ENCODE results near the gene SLC9A4.

DNA sequence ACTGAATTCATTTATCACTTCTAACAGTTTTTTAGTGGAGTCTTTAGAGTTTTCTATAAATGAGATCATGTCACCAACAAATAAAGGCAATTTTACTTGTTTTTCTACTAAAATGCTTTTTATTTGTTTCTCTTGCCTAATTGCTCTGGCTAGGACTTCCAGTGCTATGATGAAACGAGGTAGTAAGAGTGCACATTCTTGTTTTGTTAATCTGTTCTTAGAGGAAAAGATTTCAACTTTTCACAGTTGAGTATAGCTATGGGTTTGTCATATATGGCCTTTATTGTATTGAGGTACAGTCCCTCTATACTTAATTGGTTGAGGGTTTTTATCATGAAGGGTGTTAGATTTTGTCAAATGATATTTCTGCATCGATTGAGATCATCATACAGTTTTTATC lies 44.5 kb upstream of the SLC9A4 start:
- TF ChIP-seq ZFP3 (CRISPR knock-in tag; IDR thresholded peaks at IDR 0.05): no peak
- no peak for TF ChIP-seq PPARA (CRISPR knock-in tag; IDR thresholded peaks at IDR 0.05; ENCODE audit: borderline replicate concordance)
- TF ChIP-seq ISL1 (CRISPR knock-in tag; IDR thresholded peaks at IDR 0.05): no peak
- no peak for TF ChIP-seq ESRRG (CRISPR knock-in tag; IDR thresholded peaks at IDR 0.05)
- TF ChIP-seq, protein P1, sequence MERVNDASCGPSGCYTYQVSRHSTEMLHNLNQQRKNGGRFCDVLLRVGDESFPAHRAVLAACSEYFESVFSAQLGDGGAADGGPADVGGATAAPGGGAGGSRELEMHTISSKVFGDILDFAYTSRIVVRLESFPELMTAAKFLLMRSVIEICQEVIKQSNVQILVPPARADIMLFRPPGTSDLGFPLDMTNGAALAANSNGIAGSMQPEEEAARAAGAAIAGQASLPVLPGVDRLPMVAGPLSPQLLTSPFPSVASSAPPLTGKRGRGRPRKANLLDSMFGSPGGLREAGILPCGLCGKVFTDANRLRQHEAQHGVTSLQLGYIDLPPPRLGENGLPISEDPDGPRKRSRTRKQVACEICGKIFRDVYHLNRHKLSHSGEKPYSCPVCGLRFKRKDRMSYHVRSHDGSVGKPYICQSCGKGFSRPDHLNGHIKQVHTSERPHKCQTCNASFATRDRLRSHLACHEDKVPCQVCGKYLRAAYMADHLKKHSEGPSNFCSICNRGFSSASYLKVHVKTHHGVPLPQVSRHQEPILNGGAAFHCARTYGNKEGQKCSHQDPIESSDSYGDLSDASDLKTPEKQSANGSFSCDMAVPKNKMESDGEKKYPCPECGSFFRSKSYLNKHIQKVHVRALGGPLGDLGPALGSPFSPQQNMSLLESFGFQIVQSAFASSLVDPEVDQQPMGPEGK (CRISPR knock-in tag; IDR thresholded peaks at IDR 0.05; ENCODE audit: borderline replicate concordance): no peak
